NCI-H1048 (cell line): Measurements from ENCODE around the gene IQCH.

Source experiments
- DNase-seq: peaks from one replicate; lab custom pipeline; 2025; lab: John Stamatoyannopoulos, UW

The IQCH gene

DNA sequence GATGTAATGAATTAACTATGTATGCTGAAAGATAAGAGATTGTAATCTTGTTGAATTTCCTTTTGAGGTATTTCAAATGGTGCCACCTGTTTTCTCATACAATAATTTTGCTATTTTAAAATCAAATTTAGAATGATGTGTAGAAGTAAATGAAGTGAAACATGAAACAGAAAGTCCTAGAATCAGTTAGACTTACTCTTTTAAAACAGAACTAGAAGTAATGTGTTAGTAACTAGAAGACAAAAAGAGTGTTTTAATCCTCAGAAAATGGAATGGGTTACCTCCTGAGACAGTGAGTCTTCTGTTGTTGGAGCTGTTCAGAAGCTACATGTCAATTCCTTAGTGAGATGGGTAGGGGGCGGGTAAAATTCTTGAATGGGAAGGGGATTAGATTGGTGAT, 279.8 kb downstream of the IQCH start:
- DNase-seq: no peak

GRCh38 chr15:67537771-67538170, 283.2 kb downstream of the IQCH start:
- DNase-seq: no peak

- DNase-seq: no peak
Measured at GRCh38 chr15:67542420-67543347, 288.1 kb downstream of the IQCH start, which contains the start of gene MAP2K5. Gene MAP2K5, plus strand, starts transcription at chr15:67542703. Its CDS starts 633 bp downstream, at chr15:67543336.

GRCh38 chr15:67543348-67543718, 288.7 kb downstream of the IQCH start:
- DNase-seq: no peak

DNA sequence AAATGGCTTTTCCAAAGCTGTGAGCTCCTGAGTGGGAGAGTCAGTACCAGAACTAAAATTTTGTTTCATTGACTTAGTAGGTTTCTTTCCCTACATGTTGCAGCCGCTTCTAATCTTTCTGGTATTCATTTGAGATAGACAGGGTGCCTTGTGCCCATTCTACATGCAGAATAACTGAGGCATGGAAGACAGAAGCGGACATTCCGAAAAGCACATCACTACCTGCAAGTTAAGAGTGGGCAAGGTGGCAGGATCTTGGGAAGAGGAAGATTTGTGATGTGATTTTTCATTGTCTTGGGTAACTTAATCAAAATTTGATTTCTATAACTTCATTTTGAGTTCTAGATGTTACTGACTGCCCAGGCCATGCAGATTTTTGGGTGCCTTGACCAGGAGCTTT, 289.9 kb downstream of the IQCH start:
- DNase-seq: no peak

DNA sequence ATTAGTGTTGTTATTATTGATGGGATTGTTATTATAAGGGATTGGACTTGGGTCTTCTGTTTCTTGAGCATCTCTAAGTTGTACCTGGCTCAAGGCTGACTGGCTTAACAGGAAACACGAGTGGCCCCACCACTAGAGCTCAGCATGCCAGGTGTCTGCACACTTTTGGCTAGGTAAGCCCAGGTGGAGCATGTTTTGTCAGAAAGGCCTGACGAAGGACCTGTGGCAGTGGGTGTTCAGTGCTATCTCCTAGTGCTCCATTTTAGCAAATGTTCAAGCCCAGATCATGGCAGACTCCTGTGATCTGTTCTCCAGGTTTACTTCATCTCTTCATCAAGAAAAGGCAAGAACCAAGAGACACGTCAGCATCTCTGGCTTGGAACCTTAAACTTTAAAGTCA, 291.3 kb downstream of the IQCH start:
- DNase-seq: no peak

DNA sequence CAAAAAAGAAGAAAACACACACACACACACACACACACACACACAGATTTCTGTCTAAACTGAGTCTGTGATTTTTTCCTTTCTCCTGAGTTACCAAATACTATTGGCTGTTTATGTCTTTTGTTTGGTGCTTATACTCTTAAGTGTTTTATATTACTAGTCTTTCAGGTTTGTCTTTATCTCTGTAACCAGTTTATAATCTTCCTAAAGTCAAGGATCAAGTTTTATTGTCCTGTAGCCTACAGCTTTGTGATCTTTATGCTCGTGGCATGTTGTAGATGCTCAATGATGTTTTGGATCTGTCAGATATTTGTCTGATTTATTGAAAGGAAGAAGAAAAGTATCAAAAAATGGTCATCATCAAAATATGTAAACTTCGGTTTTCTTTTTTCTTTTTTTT, 292.5 kb downstream of the IQCH start:
- DNase-seq: no peak

- DNase-seq: no peak
Measured at GRCh38 chr15:67547836-67548235, 293.2 kb downstream of the IQCH start.

GRCh38 chr15:67548236-67548852, 293.8 kb downstream of the IQCH start:
- no peak for DNase-seq

DNA sequence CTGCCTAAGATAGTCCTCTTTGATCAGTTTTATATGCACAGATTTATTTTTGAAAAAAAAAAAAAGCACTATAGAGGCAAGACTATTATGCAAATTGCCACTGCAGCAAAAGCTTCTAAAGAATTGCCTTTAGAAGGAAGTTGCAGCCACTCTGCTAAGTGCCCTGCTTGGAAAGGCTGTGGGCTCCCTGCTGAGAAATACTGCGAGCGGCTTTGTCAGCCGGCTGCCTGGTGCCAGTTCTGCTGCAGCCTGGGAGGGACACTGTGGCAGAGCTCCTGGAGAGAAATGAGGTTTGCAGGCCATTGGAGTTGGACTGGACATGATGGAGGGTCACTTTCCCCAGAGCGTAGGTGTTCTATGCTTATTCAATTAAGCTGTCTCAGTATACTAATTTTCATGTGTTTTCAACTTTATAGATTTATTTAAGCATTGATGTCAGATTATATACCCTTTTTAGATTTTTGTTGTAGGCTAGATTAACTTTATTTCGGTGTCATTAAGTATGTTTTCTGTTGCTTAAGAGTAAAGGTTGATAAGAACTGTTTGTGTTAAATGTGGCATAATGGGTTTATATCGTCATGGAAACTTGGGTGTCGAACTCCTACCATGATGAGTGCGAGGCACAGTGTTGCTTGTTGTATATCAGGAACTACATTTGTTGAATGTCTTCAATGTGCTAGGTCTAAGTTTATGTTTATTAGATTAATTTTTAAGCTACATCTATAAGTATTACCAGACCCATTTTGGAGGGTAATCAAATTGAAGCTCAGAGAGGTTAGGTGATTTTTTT, 294.5 kb downstream of the IQCH start:
- DNase-seq: no peak

GRCh38 chr15:67549736-67550135, 295.1 kb downstream of the IQCH start:
- no peak for DNase-seq

DNA sequence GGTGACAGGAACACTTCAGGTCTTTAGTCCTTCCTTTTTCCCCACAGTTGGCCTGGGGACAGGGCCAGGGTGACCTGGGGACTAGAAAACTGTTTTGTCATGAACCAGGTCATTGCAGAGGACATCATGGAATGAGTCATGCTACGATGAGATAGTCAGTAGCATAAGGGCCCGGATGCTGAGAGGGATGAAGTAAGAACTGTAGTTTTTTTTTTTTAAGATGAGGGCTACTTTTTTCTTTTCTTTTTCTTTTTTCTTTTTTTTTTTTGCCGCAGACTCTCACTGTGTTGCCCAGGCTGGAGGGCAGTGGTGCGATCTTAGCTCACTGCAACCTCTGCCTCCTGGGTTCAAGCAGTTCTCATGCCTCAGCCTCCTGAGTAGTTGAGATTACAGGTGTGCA, 295.9 kb downstream of the IQCH start:
- DNase-seq: no peak

DNA sequence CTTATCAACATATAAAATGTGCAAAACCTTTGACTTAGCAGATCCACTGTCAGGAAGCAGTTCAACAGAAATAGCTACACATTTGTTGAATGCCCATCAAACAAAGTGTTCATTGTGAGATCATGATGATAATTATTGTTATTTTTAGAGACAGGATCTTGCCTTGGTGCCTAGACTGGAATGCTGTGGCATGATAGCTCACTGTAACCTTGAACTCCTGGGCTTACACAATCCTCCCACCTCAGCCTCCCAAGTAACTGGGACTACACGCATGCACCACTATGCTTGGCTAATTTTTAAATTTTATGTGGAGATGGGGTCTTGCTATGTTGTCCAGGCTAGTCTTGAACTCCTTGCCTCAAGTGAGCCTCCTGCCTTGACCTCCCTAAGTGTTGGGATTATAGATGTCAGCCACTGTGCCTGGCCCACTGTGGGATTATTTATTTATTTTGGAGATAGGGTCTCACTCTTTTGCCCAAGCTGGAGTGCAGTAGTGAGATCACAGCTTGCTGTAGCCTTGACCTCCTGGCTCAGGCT, 296.7 kb downstream of the IQCH start:
- DNase-seq: no peak
